ENCODE results near the gene ANKRD36.
"Not testable (repeated sequence)": the region's sequence is repeated elsewhere in the genome, so short reads cannot be mapped to it uniquely, and the experiment has no call there.

The ANKRD36 gene

DNA sequence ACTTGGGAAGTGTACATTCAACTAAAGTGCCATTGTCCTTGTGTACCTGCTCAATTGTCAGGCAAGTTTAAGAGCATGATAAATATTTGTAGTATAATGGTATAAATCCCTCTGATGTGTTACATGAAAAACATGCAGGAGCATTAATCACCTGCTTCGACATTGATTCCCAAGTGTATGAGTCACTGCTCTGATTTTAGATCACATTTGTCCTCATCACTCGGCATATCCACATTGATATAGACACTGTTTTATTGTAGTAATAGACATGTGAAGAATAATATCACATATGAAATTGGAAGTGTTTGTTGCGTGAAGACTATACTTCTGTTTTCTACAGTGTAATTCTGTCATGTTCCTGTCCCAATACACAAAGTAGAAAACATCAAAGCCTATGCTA, 31.1 kb downstream of the ANKRD36 start:
- H3K27me3 ChIP-seq (ENCODE audit: insufficient read depth, low read length); H3K27ac ChIP-seq (ENCODE audit: low read depth, low read length); H3K9ac ChIP-seq (ENCODE audit: low read depth, low read length); H3K36me3 ChIP-seq (ENCODE audit: insufficient read depth, low read length); H3K4me1 ChIP-seq (ENCODE audit: insufficient read depth, low read length); H3K4me3 ChIP-seq (ENCODE audit: low read length); H3K9me3 ChIP-seq (ENCODE audit: insufficient read depth, low read depth, low read length): not testable (repeated sequence)
- WGBS: 94% methylated on average over 1 of the region's 3 CpGs

DNA sequence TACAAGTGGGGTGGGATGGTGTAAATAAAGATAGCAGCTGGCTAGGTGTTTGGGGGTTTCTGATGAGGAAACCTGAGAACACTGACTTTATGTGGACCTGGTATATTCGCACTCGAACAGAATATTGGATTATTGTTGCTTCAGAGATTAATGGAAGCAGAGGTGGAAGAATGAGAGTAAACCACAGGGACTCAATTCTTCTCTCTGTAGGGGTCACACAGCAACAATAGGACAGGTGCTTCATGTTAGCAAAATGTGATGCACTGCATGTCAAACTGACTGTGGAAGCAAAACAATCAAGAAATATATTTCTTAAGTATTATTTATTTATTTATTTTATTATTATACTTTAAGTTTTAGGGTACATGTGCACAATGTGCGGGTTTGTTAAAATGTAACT, 53.6 kb downstream of the ANKRD36 start:
- H3K27me3 ChIP-seq (ENCODE audit: insufficient read depth, low read length); H3K9me3 ChIP-seq (ENCODE audit: insufficient read depth, low read depth, low read length); H3K36me3 ChIP-seq (ENCODE audit: insufficient read depth, low read length); H3K4me3 ChIP-seq (ENCODE audit: low read length); H3K4me1 ChIP-seq (ENCODE audit: insufficient read depth, low read length); H3K9ac ChIP-seq (ENCODE audit: low read depth, low read length); H3K27ac ChIP-seq (ENCODE audit: low read depth, low read length): not testable (repeated sequence)
- WGBS: 96% methylated on average over 1 of the region's 3 CpGs

DNA sequence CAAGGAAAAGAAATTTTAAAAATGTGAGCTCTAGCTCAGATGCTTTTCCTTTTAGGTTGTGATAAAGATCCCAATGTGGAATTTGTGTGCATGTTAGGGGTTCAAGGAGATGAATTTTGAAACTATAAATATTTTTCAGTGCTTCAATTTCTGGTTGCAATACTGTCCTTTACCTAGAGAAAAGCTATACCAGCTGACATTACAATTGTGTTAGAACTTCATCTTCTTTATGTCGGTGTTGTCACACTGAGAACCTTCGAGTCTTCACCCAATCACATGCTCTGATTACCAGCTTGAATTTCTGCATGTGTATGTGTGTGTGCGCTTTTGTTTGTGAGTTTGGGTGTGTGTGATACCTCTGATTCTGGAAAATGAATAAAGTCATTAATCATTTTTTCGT, 55.0 kb downstream of the ANKRD36 start:
- H3K9ac ChIP-seq (ENCODE audit: low read depth, low read length); H3K27ac ChIP-seq (ENCODE audit: low read depth, low read length); H3K4me3 ChIP-seq (ENCODE audit: low read length); H3K36me3 ChIP-seq (ENCODE audit: insufficient read depth, low read length); H3K9me3 ChIP-seq (ENCODE audit: insufficient read depth, low read depth, low read length); H3K4me1 ChIP-seq (ENCODE audit: insufficient read depth, low read length); H3K27me3 ChIP-seq (ENCODE audit: insufficient read depth, low read length): not testable (repeated sequence)
- 86% methylated on average over 4 of the region's 4 CpGs for WGBS

- H3K36me3 ChIP-seq (ENCODE audit: insufficient read depth, low read length); H3K9me3 ChIP-seq (ENCODE audit: insufficient read depth, low read depth, low read length); H3K27me3 ChIP-seq (ENCODE audit: insufficient read depth, low read length); H3K27ac ChIP-seq (ENCODE audit: low read depth, low read length); H3K4me1 ChIP-seq (ENCODE audit: insufficient read depth, low read length); H3K4me3 ChIP-seq (ENCODE audit: low read length); H3K9ac ChIP-seq (ENCODE audit: low read depth, low read length): not testable (repeated sequence)
- 88% methylated on average over 1 of the region's 2 CpGs for WGBS
Observed at GRCh38 chr2:97168583-97168982, 55.6 kb downstream of the ANKRD36 start.

DNA sequence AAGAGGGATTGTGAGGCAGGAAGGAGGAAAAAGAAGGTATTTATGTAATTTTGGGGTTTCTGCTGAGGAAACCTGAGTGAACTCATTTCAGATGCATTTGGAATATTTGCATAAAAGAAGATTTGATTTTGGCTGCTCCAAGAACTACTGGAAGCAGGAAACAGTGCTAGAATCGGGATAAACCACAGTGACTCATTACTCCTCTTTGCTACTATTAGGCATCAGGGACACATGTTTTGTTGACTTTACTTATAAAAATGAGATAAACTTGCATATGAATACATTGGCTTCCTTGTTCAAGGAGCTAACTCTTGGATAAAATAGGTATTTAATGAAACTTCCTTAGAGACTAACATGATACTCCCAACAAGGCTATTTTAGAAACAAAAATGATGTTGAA, 67.4 kb downstream of the ANKRD36 start:
- H3K27ac ChIP-seq (ENCODE audit: low read depth, low read length); H3K4me1 ChIP-seq (ENCODE audit: insufficient read depth, low read length); H3K4me3 ChIP-seq (ENCODE audit: low read length); H3K9me3 ChIP-seq (ENCODE audit: insufficient read depth, low read depth, low read length); H3K9ac ChIP-seq (ENCODE audit: low read depth, low read length); H3K27me3 ChIP-seq (ENCODE audit: insufficient read depth, low read length); H3K36me3 ChIP-seq (ENCODE audit: insufficient read depth, low read length): not testable (repeated sequence)
- WGBS: 86% methylated on average over 1 of the region's 1 CpG

DNA sequence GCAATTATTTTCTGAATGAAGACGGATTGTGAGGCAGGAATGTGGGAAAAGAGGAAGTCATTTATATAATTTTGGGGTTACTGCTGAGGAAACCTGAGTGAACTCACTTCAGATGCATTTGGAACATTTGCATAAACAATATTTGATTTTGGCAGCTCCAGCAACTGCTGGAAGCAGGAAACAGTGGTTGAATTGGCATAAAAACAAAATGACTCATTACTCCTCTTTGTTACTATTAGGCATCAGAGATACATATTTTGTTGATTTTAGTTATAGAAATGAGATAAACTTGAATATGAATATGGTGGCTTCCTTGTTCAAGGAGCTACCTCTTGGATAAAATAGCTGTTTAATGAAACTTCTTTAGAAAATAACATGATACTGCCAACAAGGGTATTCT, 82.4 kb downstream of the ANKRD36 start:
- not testable (repeated sequence) for H3K9me3 ChIP-seq (ENCODE audit: insufficient read depth, low read depth, low read length); H3K27me3 ChIP-seq (ENCODE audit: insufficient read depth, low read length); H3K4me1 ChIP-seq (ENCODE audit: insufficient read depth, low read length); H3K4me3 ChIP-seq (ENCODE audit: low read length); H3K27ac ChIP-seq (ENCODE audit: low read depth, low read length); H3K9ac ChIP-seq (ENCODE audit: low read depth, low read length)
- peaks cover 66% of the 10 kb centered on the region for H3K36me3 ChIP-seq (ENCODE audit: insufficient read depth, low read length)
- WGBS: no CpG with 5 or more reads among the region's 1 CpG

GRCh38 chr2:97197251-97197650, 84.3 kb downstream of the ANKRD36 start:
- not testable (repeated sequence) for H3K4me1 ChIP-seq (ENCODE audit: insufficient read depth, low read length); H3K9ac ChIP-seq (ENCODE audit: low read depth, low read length); H3K9me3 ChIP-seq (ENCODE audit: insufficient read depth, low read depth, low read length); H3K27ac ChIP-seq (ENCODE audit: low read depth, low read length); H3K4me3 ChIP-seq (ENCODE audit: low read length); H3K27me3 ChIP-seq (ENCODE audit: insufficient read depth, low read length)
- peaks cover 62% of the 10 kb centered on the region for H3K36me3 ChIP-seq (ENCODE audit: insufficient read depth, low read length)
- 92% methylated on average over 1 of the region's 1 CpG for WGBS

GRCh38 chr2:97200887-97201286, 87.9 kb downstream of the ANKRD36 start:
- not testable (repeated sequence) for H3K27me3 ChIP-seq (ENCODE audit: insufficient read depth, low read length); H3K27ac ChIP-seq (ENCODE audit: low read depth, low read length); H3K4me3 ChIP-seq (ENCODE audit: low read length); H3K9me3 ChIP-seq (ENCODE audit: insufficient read depth, low read depth, low read length); H3K9ac ChIP-seq (ENCODE audit: low read depth, low read length); H3K4me1 ChIP-seq (ENCODE audit: insufficient read depth, low read length)
- peaks cover 56% of the 10 kb centered on the region for H3K36me3 ChIP-seq (ENCODE audit: insufficient read depth, low read length)
- 92% methylated on average over 2 of the region's 2 CpGs for WGBS

DNA sequence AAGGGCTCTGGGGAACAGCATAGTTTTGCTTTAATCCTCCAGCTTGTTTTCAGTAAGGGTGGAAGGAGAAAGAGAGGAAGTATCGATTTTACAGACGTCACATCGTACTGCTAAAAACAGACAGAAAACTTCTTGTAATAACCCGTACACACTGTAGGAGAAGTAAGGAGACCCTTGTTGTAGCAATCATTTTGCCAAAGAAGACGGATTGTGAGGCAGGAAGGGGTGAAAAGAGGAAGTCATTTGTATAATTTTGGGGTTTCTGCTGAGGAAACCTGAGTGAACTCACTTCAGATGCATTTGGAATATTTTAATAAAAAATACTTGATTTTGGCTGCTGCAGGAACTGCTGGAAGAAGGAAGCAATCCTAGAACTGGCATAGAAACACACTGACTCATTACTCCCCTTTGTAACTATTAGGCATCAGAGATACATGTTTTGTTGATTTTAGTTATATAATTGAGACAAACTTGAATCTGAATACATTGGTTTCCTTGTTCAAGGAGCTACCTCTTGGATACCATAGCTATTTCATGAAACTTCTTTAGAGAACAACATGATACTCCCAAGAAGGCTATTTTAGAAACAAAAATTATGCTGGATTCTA, 89.8 kb downstream of the ANKRD36 start:
- not testable (repeated sequence) for H3K9ac ChIP-seq (ENCODE audit: low read depth, low read length); H3K4me3 ChIP-seq (ENCODE audit: low read length); H3K4me1 ChIP-seq (ENCODE audit: insufficient read depth, low read length); H3K27me3 ChIP-seq (ENCODE audit: insufficient read depth, low read length); H3K9me3 ChIP-seq (ENCODE audit: insufficient read depth, low read depth, low read length); H3K27ac ChIP-seq (ENCODE audit: low read depth, low read length)
- 96% methylated on average over 5 of the region's 5 CpGs for WGBS
- H3K36me3 ChIP-seq (ENCODE audit: insufficient read depth, low read length): peaks cover 38% of the 10 kb centered on the region

GRCh38 chr2:97210325-97210724, 97.4 kb downstream of the ANKRD36 start:
- Histone ChIP-seq H3K9me3 (ENCODE audit: insufficient read depth, low read depth, low read length) (no peaks in the 10 kb centered on the region), H3K36me3 (ENCODE audit: insufficient read depth, low read length) (peaks cover 17% of the 10 kb centered on the region), H3K4me3 (ENCODE audit: low read length) (no peak overlapping the region), H3K9ac (ENCODE audit: low read depth, low read length) (no peak overlapping the region), H3K27me3 (ENCODE audit: insufficient read depth, low read length) (no peaks in the 10 kb centered on the region), H3K27ac (ENCODE audit: low read depth, low read length) (no peak overlapping the region), H3K4me1 (ENCODE audit: insufficient read depth, low read length) (no peaks in the 10 kb centered on the region)
- 92% methylated on average over 4 of the region's 5 CpGs for WGBS

- H3K4me1 ChIP-seq (ENCODE audit: insufficient read depth, low read length); H3K4me3 ChIP-seq (ENCODE audit: low read length); H3K27ac ChIP-seq (ENCODE audit: low read depth, low read length); H3K9me3 ChIP-seq (ENCODE audit: insufficient read depth, low read depth, low read length); H3K27me3 ChIP-seq (ENCODE audit: insufficient read depth, low read length); H3K9ac ChIP-seq (ENCODE audit: low read depth, low read length): not testable (repeated sequence)
- no CpG with 5 or more reads among the region's 2 CpGs for WGBS
- H3K36me3 ChIP-seq (ENCODE audit: insufficient read depth, low read length): peaks cover 32% of the 10 kb centered on the region
Observed at GRCh38 chr2:97215025-97215424, 102.1 kb downstream of the ANKRD36 start.

DNA sequence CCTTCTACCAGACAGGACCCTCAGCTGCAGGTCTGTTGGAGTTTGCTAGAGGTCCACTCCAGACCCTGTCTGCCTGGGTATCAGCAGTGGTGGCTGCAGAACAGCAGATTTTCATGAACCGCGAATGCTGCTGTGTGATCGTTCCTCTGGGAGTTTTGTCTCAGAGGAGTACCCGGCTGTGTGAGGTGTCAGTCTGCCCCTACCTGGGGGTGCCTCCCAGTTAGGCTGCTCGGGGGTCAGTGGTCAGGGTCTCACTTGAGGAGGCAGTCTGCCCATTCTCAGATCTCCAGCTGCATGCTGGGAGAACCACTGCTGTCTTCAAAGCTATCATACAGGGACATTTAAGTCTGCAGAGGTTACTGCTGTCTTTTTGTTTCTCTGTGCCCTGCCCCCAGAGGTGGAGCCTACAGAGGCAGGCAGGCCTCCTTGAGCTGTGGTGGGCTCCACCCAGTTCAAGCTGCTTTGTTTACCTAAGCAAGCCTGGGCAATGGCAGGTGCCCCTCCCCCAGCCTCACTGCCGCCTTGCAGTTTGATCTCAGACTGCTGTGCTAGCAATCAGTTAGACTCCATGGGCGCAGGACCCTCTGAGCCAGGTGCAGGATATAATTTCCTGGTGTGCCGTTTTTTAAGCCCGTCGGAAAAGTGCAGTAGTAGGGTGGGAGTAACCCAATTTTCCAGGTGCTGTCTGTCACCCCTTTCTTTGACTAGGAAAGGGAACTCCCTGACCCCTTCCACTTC, 118.1 kb downstream of the ANKRD36 start:
- H3K4me1 ChIP-seq (ENCODE audit: insufficient read depth, low read length); H3K36me3 ChIP-seq (ENCODE audit: insufficient read depth, low read length); H3K27ac ChIP-seq (ENCODE audit: low read depth, low read length); H3K9me3 ChIP-seq (ENCODE audit: insufficient read depth, low read depth, low read length); H3K4me3 ChIP-seq (ENCODE audit: low read length); H3K9ac ChIP-seq (ENCODE audit: low read depth, low read length); H3K27me3 ChIP-seq (ENCODE audit: insufficient read depth, low read length): not testable (repeated sequence)
- WGBS: 91% methylated on average over 10 of the region's 10 CpGs
